SK-N-SH (cell line): ENCODE measurements around the gene SPINT3. TPM values are rescaled to one million over a fixed set of nuclear protein-coding genes. Genes with fewer than 3 reads are reported as not detected.

ENCODE experiments used
- CTCF ChIA-PET: fragments of 300-600, 350-600 bp; formaldehyde crosslinking; extraction: SDS; loops from one replicate; lab custom pipeline; 2021; lab: Yijun Ruan, JAX
- POLR2A ChIA-PET: fragments of 350-600 bp; sonication (Branson Sonifier 250); formaldehyde crosslinking; extraction: SDS; loops from one replicate; lab custom pipeline; 2020; ENCODE audit warnings: antibody characterized with exemption, inconsistent platforms; lab: Yijun Ruan, JAX
- DNase-seq: peaks from one replicate; pipeline ENCODE4 v3.0.0; 2012
- H2AFZ ChIP-seq: fragments of 200-600 bp; sonication (generic); 2 replicates; pipeline ENCODE4 v1.8.1; 2016; ENCODE audit warnings: antibody characterized with exemption, mild to moderate bottlenecking, low read depth
- H3F3A ChIP-seq: fragments of 200-600 bp; sonication (generic); replicated peaks from 2 replicates; pipeline ENCODE3; 2016; ENCODE audit warnings: antibody characterized with exemption, mild to moderate bottlenecking; ENCODE audit not compliant: insufficient read depth
- H3K27ac ChIP-seq, 2 experiments: fragments of 200-500 bp in 1 of 2; fragments of 200-600 bp in 1 of 2; sonication (Bioruptor generic) in 1 of 2; sonication (generic), shearing (Covaris generic) in 1 of 2; 2 replicates each; pipeline versions ENCODE4 v1.5.1 to v1.6.1; 2014 to 2016; ENCODE audit warnings: low read depth in 2 of 2, inconsistent platforms in 1 of 2, low read length in 1 of 2, mild to moderate bottlenecking in 1 of 2, mixed read lengths in 1 of 2
- H3K27me3 ChIP-seq: fragments of 200-600 bp; sonication (generic), shearing (Covaris generic); 2 replicates; pipeline ENCODE4 v1.6.1; 2016; ENCODE audit warnings: mixed run types; ENCODE audit not compliant: insufficient read depth
- H3K36me3 ChIP-seq, 2 experiments: fragments of 200-500 bp in 1 of 2; fragments of 200-600 bp in 1 of 2; sonication (Bioruptor generic) in 1 of 2; sonication (generic) in 1 of 2; replicated peaks in 1 of 2; 2 replicates each; pipeline versions ENCODE3 to v1.5.1; 2014 to 2016; ENCODE audit warnings: low read length in 1 of 2, mild to moderate bottlenecking in 1 of 2; ENCODE audit not compliant: insufficient read depth in 2 of 2, control insufficient read depth in 1 of 2
- H3K4me1 ChIP-seq, 2 experiments: fragments of 200-500 bp in 1 of 2; fragments of 200-600 bp in 1 of 2; sonication (Bioruptor generic) in 1 of 2; sonication (generic), shearing (Covaris generic) in 1 of 2; 2 replicates each; pipeline versions ENCODE4 v1.5.1 to v1.6.1; 2014 to 2016; ENCODE audit warnings: low read depth in 1 of 2, low read length in 1 of 2, mixed run types in 1 of 2; ENCODE audit not compliant: insufficient read depth in 2 of 2, control insufficient read depth in 1 of 2
- H3K4me2 ChIP-seq: fragments of 200-600 bp; sonication (generic), shearing (Covaris generic); 2 replicates; pipeline ENCODE4 v1.6.1; 2017; ENCODE audit warnings: mixed run types
- H3K4me3 ChIP-seq, 2 experiments: fragments of 200-500 bp in 1 of 2; fragments of 200-600 bp in 1 of 2; sonication (Bioruptor generic) in 1 of 2; sonication (generic), shearing (Covaris generic) in 1 of 2; 2 replicates each; pipeline versions ENCODE4 v1.5.1 to v1.8.1; 2014 to 2016; ENCODE audit warnings: low read depth in 2 of 2, inconsistent platforms in 1 of 2, low read length in 1 of 2, mild to moderate bottlenecking in 1 of 2, mixed read lengths in 1 of 2, moderate library complexity in 1 of 2
- H3K79me2 ChIP-seq: fragments of 200-600 bp; sonication (generic); 2 replicates; pipeline ENCODE4 v1.8.1; 2017; ENCODE audit warnings: mild to moderate bottlenecking; ENCODE audit not compliant: insufficient read depth
- H3K9ac ChIP-seq: fragments of 200-600 bp; sonication (generic); 2 replicates; pipeline ENCODE4 v1.6.1; 2017; ENCODE audit warnings: mixed run types
- H3K9me2 ChIP-seq: fragments of 200-600 bp; sonication (generic); 2 replicates; pipeline ENCODE4 v1.6.1; 2017; ENCODE audit warnings: mixed run types
- H3K9me3 ChIP-seq: fragments of 200-600 bp; sonication (generic); 2 replicates; pipeline ENCODE4 v1.6.1; 2017; ENCODE audit warnings: mixed run types, mild to moderate bottlenecking, moderate library complexity
- H4K20me1 ChIP-seq: fragments of 200-600 bp; sonication (generic); 2 replicates; pipeline ENCODE4 v1.6.1; 2017; ENCODE audit warnings: mild to moderate bottlenecking, mixed run types; ENCODE audit not compliant: insufficient read depth
- CHD2 ChIP-seq: fragments of 150-350 bp; IDR thresholded peaks from 2 replicates; pipeline ENCODE4 v1.6.1; 2018; ENCODE audit warnings: low read length; ENCODE audit not compliant: partially characterized antibody
- EZH2phosphoT487 ChIP-seq: fragments of 200-600 bp; sonication (generic); IDR thresholded peaks from 2 replicates; pipeline ENCODE4 v1.6.1; 2017; ENCODE audit warnings: low read depth, mixed run types, mild to moderate bottlenecking, antibody characterized with exemption, moderate library complexity, borderline replicate concordance
- NFIC ChIP-seq: IDR thresholded peaks from 2 replicates; pipeline ENCODE4 v1.4.0; 2012; ENCODE audit warnings: borderline replicate concordance
- NRF1 ChIP-seq: IDR thresholded peaks from 2 replicates; pipeline ENCODE4 v1.6.1; 2012; ENCODE audit warnings: low read depth, mild to moderate bottlenecking, low read length
- RCOR1 ChIP-seq: fragments of 150-350 bp; IDR thresholded peaks from 2 replicates; pipeline ENCODE4 v1.6.1; 2017; ENCODE audit warnings: antibody characterized with exemption, low read length
- REST ChIP-seq: IDR thresholded peaks from 2 replicates; pipeline ENCODE4 v1.6.1; 2012; ENCODE audit warnings: mild to moderate bottlenecking, low read depth, low read length, moderate library complexity
- SMC3 ChIP-seq: IDR thresholded peaks from 2 replicates; pipeline ENCODE4 v1.6.1; 2012; ENCODE audit warnings: low read depth, low read length, improper control_type of control experiment
- TAF1 ChIP-seq: IDR thresholded peaks from 2 replicates; pipeline ENCODE4 v1.6.1; 2012; ENCODE audit warnings: low read depth, mild to moderate bottlenecking, low read length, moderate library complexity, borderline replicate concordance
- TEAD4 ChIP-seq: IDR thresholded peaks from 2 replicates; pipeline ENCODE4 v1.4.0; 2012; ENCODE audit warnings: mild to moderate bottlenecking, borderline replicate concordance; ENCODE audit not compliant: insufficient read depth
- YY1 ChIP-seq: IDR thresholded peaks from 2 replicates; pipeline ENCODE4 v1.4.0; 2012; ENCODE audit warnings: low read depth, mild to moderate bottlenecking
- ZBTB33 ChIP-seq: IDR thresholded peaks from 2 replicates; pipeline ENCODE4 v1.4.0; 2012; ENCODE audit warnings: low read depth, borderline replicate concordance
- WGBS: methylation state at CpG from one replicate; pipeline ENCODE4 v1.1.6; 2017; ENCODE audit warnings: low lambda C conversion rate; 5-methylcytosine and 5-hydroxymethylcytosine counted together
- polyA plus RNA-seq, 3 experiments: library from polyadenylated mRNA; depleted of rRNA; stranded (reverse); fragments of >200 nt; gene quantifications; 2 replicates each; pipeline ENCODE4 v1.2.3, GENCODE V29; 2012

The SPINT3 gene
- polyA plus RNA-seq, 1 of the 3 experiments (the other 2 are of a cell fraction): not detected

- no peaks in the 10 kb centered on the region for H4K20me1 ChIP-seq
- H3K4me2 ChIP-seq: no peak overlapping the region
- 42% methylated on average over 6 of the region's 6 CpGs for WGBS
- H3F3A ChIP-seq: no peaks in the 10 kb centered on the region
- H3K4me3 ChIP-seq: no peak overlapping the region
- H3K9me3 ChIP-seq: no peaks in the 10 kb centered on the region
- no peaks in the 10 kb centered on the region for H3K36me3 ChIP-seq
- no peak for TF ChIP-seq NRF1
- TF ChIP-seq EZH2phosphoT487: no peak
- no peak for TF ChIP-seq ZBTB33
- TF ChIP-seq NFIC: no peak
- TF ChIP-seq, all 33 proteins: peak for 0
- H3K9ac ChIP-seq: no peak overlapping the region
- peaks cover 10% of the 10 kb centered on the region; the same call in 1 of the 2 replicates for H3K27me3 ChIP-seq
- no peaks in the 10 kb centered on the region for H3K9me2 ChIP-seq
- H2AFZ ChIP-seq: no peak overlapping the region
- H3K27ac ChIP-seq: no peak overlapping the region
- no peaks in the 10 kb centered on the region for H3K79me2 ChIP-seq
- DNase-seq: no peak
- POLR2A ChIA-PET: no interaction called here
- CTCF ChIA-PET: no interaction called here
- no peaks in the 10 kb centered on the region for H3K4me1 ChIP-seq
Observed at GRCh38 chr20:45500022-45500421, 15.4 kb downstream of the SPINT3 start.

- ChIA-PET CTCF (interaction anchor here (1.2 kb wide), 1 partner anchor 15 kb away, joined by 4 read pairs; no protein-coding TSS in a partner anchor), POLR2A (no interaction called here)
- Histone ChIP-seq H3K4me2 (no peak overlapping the region), H3K4me1 (no peaks in the 10 kb centered on the region), H3K79me2 (no peaks in the 10 kb centered on the region), H3K36me3 (no peaks in the 10 kb centered on the region), H2AFZ (no peak overlapping the region), H3K4me3 (no peak overlapping the region), H3K27me3 (peaks cover 10% of the 10 kb centered on the region; the same call in 1 of the 2 replicates), H4K20me1 (no peaks in the 10 kb centered on the region), H3F3A (no peaks in the 10 kb centered on the region), H3K27ac (no peak overlapping the region), H3K9ac (no peak overlapping the region), H3K9me2 (no peaks in the 10 kb centered on the region), H3K9me3 (no peaks in the 10 kb centered on the region)
- no peak for TF ChIP-seq YY1
- no peak for TF ChIP-seq NRF1
- no peak for TF ChIP-seq RCOR1
- TF ChIP-seq REST: no peak
- no peak for TF ChIP-seq SMC3
- no peak for TF ChIP-seq CHD2
- no peak for TF ChIP-seq TAF1
- TF ChIP-seq TEAD4: no peak
- DNase-seq: no peak
- 5% methylated on average over 3 of the region's 3 CpGs for WGBS
Observed at GRCh38 chr20:45497971-45498494, 17.4 kb downstream of the SPINT3 start.
